Spleen (tissue), 7 donors: ENCODE measurements around the gene IL1RAPL1.

Experiments used
- CTCF ChIP-seq, 11 experiments: fragments of 200-600 bp in 7 of 11; fragments of 450-650 bp in 4 of 11; sonication (generic) in 4 of 11; IDR thresholded peaks in 8 of 11; conservative IDR thresholded peaks in 3 of 11; 1 replicate in 7 of 11; 2 replicates in 4 of 11; pipeline versions ENCODE4 v1.4.0 to v1.8.0; 2016 to 2021; ENCODE audit warnings: antibody characterized with exemption in 11 of 11, inconsistent platforms in 4 of 11, mild to moderate bottlenecking in 1 of 11
- POLR2A ChIP-seq, 3 donors: fragments of 450-650 bp; IDR thresholded peaks; one replicate each; pipeline ENCODE4 v1.5.1; 2017; ENCODE audit warnings: antibody characterized with exemption in 3 of 3, mild to moderate bottlenecking in 1 of 3
- POLR2AphosphoS5 ChIP-seq, 3 donors: sonication (generic); formaldehyde crosslinking; IDR thresholded peaks; one replicate each; pipeline ENCODE4 v1.5.1; 2017; ENCODE audit warnings: antibody characterized with exemption in 3 of 3
- donor health status: DM: no; HTN: no; CAD: no; lungs with moderate emphysema.
- donor health status: DM: no; HTN: no; CAD: no.
- donor health status: DM: no; HTN: no; CAD: no.

DNA sequence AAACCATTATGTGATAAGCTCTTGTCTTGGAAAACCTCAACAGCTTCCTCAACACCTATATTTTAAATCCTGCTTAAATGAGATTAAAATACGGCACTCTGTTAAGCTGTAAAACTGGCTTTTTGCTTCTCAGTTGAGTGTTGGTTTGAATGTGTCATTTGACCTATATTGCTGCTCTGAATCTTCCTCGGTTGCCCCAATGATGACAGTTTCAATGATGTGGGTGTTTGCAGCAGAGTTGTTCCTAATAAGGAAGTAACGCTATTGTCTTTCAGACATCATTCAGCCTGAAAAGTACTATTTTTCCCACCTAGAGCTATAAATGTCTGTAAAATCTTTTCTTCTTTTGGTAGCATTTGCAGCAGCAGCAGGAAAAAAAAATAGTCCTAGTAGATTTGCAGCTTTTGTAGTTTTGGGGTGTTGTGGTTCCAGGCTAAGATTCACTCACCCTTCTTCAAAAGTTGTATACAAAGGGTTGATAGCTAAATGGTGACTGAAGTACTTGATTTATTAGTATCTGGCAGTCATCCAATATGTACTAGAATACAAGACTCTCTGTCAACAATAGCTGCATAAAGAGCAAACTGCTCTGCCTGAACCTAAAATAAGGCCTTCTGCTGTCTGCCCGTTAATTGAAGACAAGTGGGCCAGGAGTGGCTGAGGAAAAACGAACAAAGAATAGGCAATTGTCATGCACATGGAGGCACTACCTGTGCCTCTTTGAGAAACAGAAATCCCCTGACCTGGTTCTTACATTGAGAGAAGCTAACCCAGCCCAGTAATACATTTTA, 333.1 kb downstream of the IL1RAPL1 start:
- TF ChIP-seq CTCF (IDR thresholded peaks at IDR 0.05 in 8 of 11, conservative IDR thresholded peaks at IDR 0.05 in 3 of 11), result no peak
- no peak for TF ChIP-seq POLR2AphosphoS5 (IDR thresholded peaks at IDR 0.05)
- TF ChIP-seq POLR2A (IDR thresholded peaks at IDR 0.05), result no peak
